Suprapubic skin (tissue), 3 donors: ENCODE data around the gene DCX.

Experiments used
- POLR2AphosphoS5 ChIP-seq, 3 donors: sonication (generic); formaldehyde crosslinking; IDR thresholded peaks; one replicate each; pipeline ENCODE4 v1.6.1; 2017; ENCODE audit warnings: antibody characterized with exemption in 3 of 3
- TF ChIP-seq, protein P1 (sequence below), 2 donors: fragments of 200-600 bp in 1 of 2; fragments of 450-650 bp in 1 of 2; sonication (generic) in 1 of 2; IDR thresholded peaks; one replicate each; pipeline ENCODE4 v1.5.1; 2016 to 2019; ENCODE audit warnings: antibody characterized with exemption in 2 of 2, mild to moderate bottlenecking in 1 of 2, moderate library complexity in 1 of 2

- TF ChIP-seq, protein P1, sequence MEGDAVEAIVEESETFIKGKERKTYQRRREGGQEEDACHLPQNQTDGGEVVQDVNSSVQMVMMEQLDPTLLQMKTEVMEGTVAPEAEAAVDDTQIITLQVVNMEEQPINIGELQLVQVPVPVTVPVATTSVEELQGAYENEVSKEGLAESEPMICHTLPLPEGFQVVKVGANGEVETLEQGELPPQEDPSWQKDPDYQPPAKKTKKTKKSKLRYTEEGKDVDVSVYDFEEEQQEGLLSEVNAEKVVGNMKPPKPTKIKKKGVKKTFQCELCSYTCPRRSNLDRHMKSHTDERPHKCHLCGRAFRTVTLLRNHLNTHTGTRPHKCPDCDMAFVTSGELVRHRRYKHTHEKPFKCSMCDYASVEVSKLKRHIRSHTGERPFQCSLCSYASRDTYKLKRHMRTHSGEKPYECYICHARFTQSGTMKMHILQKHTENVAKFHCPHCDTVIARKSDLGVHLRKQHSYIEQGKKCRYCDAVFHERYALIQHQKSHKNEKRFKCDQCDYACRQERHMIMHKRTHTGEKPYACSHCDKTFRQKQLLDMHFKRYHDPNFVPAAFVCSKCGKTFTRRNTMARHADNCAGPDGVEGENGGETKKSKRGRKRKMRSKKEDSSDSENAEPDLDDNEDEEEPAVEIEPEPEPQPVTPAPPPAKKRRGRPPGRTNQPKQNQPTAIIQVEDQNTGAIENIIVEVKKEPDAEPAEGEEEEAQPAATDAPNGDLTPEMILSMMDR (IDR thresholded peaks at IDR 0.05) = no peak
- no peak for TF ChIP-seq POLR2AphosphoS5 (IDR thresholded peaks at IDR 0.05)
Measured at GRCh38 chrX:111411983-111412382, at the start of gene DCX.
